Uterus (tissue), 4 donors: ENCODE measurements around the gene CBARP. TPM values are rescaled to one million over a fixed set of nuclear protein-coding genes. Genes with fewer than 3 reads are reported as not detected.

Experiments used
- DNase-seq, 2 donors: peaks; one replicate each; pipeline ENCODE4 v3.0.0-alpha.2; 2019 to 2020
- H3K27ac ChIP-seq, 2 donors: fragments of 200-600 bp; sonication (generic); 1 replicate in 1 of 2; 2 replicates in 1 of 2; pipeline ENCODE4 v1.5.1; 2016 to 2018
- H3K27me3 ChIP-seq, 2 donors: fragments of 200-600 bp; sonication (generic); one replicate each; pipeline ENCODE4 v1.5.1; 2018 to 2019; ENCODE audit warnings: control low read depth in 1 of 2
- H3K36me3 ChIP-seq, 2 donors: fragments of 200-600 bp; sonication (generic); one replicate each; pipeline ENCODE4 v1.5.1; 2019; ENCODE audit warnings: control low read depth in 1 of 2
- H3K4me1 ChIP-seq, 2 donors: fragments of 200-600 bp; sonication (generic); one replicate each; pipeline ENCODE4 v1.5.1; 2018 to 2019; ENCODE audit warnings: control low read depth in 1 of 2
- H3K4me3 ChIP-seq, 2 donors: fragments of 200-600 bp; sonication (generic); 1 replicate in 1 of 2; 2 replicates in 1 of 2; pipeline ENCODE4 v1.5.1; 2018 to 2019; ENCODE audit warnings: mild to moderate bottlenecking in 1 of 2
- H3K9me3 ChIP-seq, 2 donors: fragments of 200-600 bp; sonication (generic); one replicate each; pipeline ENCODE4 v1.5.1; 2019; ENCODE audit warnings: control low read depth in 1 of 2
- POLR2A ChIP-seq, 2 donors: fragments of 450-650 bp; IDR thresholded peaks; one replicate each; pipeline ENCODE4 v1.6.1; 2016; ENCODE audit warnings: antibody characterized with exemption in 2 of 2, mild to moderate bottlenecking in 1 of 2, moderate library complexity in 1 of 2
- intact Hi-C: fragments of 100-400 bp; cut with DNase I; formaldehyde crosslinking; loops from one replicate; pipeline ENCODE4 v1.15.1; 2023; ENCODE audit warnings: low total_unique reads
- total RNA-seq, 4 donors: library from RNA; depleted of rRNA in 3 of 4; stranded (reverse); fragments of >200 nt in 3 of 4; gene quantifications; one replicate each; pipeline versions ENCODE4 v1.1.0 to v1.2.4, GENCODE V29; 2014 to 2023
- TF ChIP-seq, protein P1 (sequence below), 4 experiments: fragments of 200-600 bp in 2 of 4; fragments of 450-650 bp in 2 of 4; sonication (generic) in 2 of 4; IDR thresholded peaks; one replicate each; pipeline ENCODE4 v1.5.1; 2016 to 2019; ENCODE audit warnings: antibody characterized with exemption in 4 of 4, mild to moderate bottlenecking in 2 of 4, moderate library complexity in 1 of 4
- donor health status: DM: yes; HTN: yes; CAD: no.

The CBARP gene
- total RNA-seq, 4 donors from 2014 or later = 0.26 to 1.5 (median 1.0) TPM; not detected in 1

DNA sequence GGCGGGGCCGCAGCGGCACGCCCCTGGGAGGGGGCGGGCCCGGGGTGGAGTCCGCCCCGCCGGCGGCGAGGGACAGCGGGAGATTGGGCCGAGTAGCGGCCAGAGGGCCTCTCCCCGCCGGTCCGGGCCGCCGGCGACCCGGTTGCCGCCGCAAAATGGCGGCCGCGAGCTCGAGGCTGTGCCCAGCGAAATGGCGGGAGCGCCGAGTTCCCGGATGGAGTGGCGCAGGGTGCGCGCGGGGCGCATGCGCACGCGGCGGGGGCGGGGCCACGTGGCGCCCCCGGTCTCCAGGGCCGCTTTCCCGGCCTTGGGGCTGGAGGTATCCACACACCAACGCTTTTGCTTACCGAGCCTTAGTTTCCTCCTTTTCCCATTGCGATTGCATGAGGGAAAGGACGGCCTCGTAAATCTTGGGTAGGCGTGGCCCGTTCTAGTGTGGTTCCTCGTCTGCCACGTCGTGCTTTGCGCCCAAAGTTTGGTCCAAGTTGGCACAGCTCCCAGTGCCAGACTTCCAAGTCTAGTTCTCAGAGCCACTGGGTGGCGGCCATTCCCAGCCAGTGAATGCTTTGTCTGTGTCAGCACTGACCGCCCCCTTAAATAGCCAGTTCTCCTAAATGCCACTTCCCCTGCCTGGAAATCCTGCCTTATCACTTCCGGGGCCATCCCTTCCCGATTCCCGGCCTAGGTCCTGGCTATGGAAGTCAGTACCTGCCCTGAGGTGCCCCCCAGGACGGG lies 31.8 kb upstream of the CBARP start:
- no peaks in the 10 kb centered on the region for H3K9me3 ChIP-seq
- no peaks in the 10 kb centered on the region for H3K36me3 ChIP-seq
- H3K4me1 ChIP-seq = peaks cover 41 to 68% of the 10 kb centered on the region in 2 donors
- H3K4me3 ChIP-seq = peak overlapping the region; percentile 48 to 65
- TF ChIP-seq, protein P1, sequence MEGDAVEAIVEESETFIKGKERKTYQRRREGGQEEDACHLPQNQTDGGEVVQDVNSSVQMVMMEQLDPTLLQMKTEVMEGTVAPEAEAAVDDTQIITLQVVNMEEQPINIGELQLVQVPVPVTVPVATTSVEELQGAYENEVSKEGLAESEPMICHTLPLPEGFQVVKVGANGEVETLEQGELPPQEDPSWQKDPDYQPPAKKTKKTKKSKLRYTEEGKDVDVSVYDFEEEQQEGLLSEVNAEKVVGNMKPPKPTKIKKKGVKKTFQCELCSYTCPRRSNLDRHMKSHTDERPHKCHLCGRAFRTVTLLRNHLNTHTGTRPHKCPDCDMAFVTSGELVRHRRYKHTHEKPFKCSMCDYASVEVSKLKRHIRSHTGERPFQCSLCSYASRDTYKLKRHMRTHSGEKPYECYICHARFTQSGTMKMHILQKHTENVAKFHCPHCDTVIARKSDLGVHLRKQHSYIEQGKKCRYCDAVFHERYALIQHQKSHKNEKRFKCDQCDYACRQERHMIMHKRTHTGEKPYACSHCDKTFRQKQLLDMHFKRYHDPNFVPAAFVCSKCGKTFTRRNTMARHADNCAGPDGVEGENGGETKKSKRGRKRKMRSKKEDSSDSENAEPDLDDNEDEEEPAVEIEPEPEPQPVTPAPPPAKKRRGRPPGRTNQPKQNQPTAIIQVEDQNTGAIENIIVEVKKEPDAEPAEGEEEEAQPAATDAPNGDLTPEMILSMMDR (IDR thresholded peaks at IDR 0.05) = no peak
- TF ChIP-seq POLR2A (IDR thresholded peaks at IDR 0.05) = peak in 1 of 2 donors; percentile 50
- peak overlapping the region; percentile 96 to 99 for H3K27ac ChIP-seq
- peak; percentile 85 to 91 for DNase-seq
- H3K27me3 ChIP-seq = no peaks in the 10 kb centered on the region
- intact Hi-C loops = no loop called here

GRCh38 chr19:1269065-1269477 lies 31.3 kb upstream of the CBARP start, which contains the start of gene CIRBP:
Gene CIRBP, plus strand, starts transcription at chr19:1269332. Its CDS starts 1,602 bp downstream, at chr19:1270934.
- DNase-seq = peak; percentile 100
- intact Hi-C loops = no loop called here
- TF ChIP-seq POLR2A (IDR thresholded peaks at IDR 0.05) = peak; percentile 94 to 100
- TF ChIP-seq, protein P1 (IDR thresholded peaks at IDR 0.05) = peak in 1 of 4 experiments; percentile 37
- Histone ChIP-seq H3K4me3 (peak within 1 kb of the TSS; percentile 48 to 65), H3K36me3 (no peaks in the 10 kb centered on the region), H3K4me1 (peaks cover 41 to 63% of the 10 kb centered on the region in 2 donors), H3K9me3 (no peaks in the 10 kb centered on the region), H3K27me3 (no peaks in the 10 kb centered on the region), H3K27ac (peak within 1 kb of the TSS; percentile 96 to 99)

GRCh38 chr19:1268226-1269064 lies 30.6 kb upstream of the CBARP start:
- intact Hi-C loops = no loop called here
- TF ChIP-seq, protein P1 (IDR thresholded peaks at IDR 0.05) = peak in 1 of 4 experiments; percentile 8
- TF ChIP-seq POLR2A (IDR thresholded peaks at IDR 0.05) = no peak
- Histone ChIP-seq H3K4me3 (peak overlapping the region in 1 of 2 donors; percentile 65), H3K27ac (peak overlapping the region; percentile 96 to 99), H3K27me3 (no peaks in the 10 kb centered on the region), H3K36me3 (no peaks in the 10 kb centered on the region), H3K9me3 (no peaks in the 10 kb centered on the region), H3K4me1 (peaks cover 41 to 59% of the 10 kb centered on the region in 2 donors)
- peak; percentile 54 for DNase-seq

GRCh38 chr19:1267477-1268225 lies 29.8 kb upstream of the CBARP start:
- Histone ChIP-seq H3K36me3 (no peaks in the 10 kb centered on the region), H3K4me3 (peak overlapping the region in 1 of 2 donors; percentile 48), H3K9me3 (no peaks in the 10 kb centered on the region), H3K4me1 (peaks cover 41 to 57% of the 10 kb centered on the region in 2 donors), H3K27ac (peak overlapping the region; percentile 96 to 99), H3K27me3 (no peaks in the 10 kb centered on the region)
- intact Hi-C loops = no loop called here
- DNase-seq = peak; percentile 45 to 65
- TF ChIP-seq, protein P1 (IDR thresholded peaks at IDR 0.05) = no peak
- no peak for TF ChIP-seq POLR2A (IDR thresholded peaks at IDR 0.05)
